CD4-positive, alpha-beta T cell treated with Interleukin-17A for 4 hours (primary cell): ENCODE data around the gene SMTNL1.
"Not testable (repeated sequence)": the region's sequence is repeated elsewhere in the genome, so short reads cannot be mapped to it uniquely, and the experiment has no call there.

Experiments
- DNase-seq: peaks from one replicate; pipeline ENCODE4 v3.0.0-alpha.2; 2020; ENCODE audit warnings: mixed read lengths

The SMTNL1 gene

DNA sequence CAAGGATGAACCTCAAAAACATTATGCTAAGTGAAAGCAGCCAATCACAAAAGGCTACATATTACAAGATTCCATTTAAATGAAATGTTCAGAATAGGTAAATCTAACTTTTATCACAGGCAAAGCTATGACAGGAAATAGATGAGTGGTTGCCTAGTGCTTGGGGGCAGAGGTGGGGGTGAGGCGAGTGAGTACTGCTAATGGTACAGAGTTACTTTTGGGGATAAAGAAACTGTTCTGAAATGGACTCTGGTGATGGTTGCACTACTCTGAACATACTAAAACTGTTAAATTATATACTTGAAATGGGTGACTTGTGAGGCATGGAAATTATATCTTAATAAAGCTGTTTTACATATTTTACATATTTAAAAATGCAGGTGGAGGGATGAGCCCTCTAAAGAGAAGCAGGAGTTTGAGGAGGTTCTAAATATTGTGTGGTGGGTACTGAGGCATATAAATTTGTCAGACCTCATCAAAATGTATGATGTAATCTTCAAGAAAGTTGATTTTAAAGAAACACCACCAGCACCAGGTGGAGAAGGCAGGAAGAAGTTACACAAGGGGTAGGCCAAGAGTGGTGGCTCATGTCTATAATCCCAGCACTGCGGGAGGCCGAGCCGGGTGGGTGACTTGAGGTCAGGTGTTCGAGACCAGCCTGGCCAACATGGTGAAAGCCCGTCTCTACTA is 25.5 kb upstream of the SMTNL1 start:
- DNase-seq, result peak; percentile 14

- DNase-seq, result no peak
Measured at GRCh38 chr11:57512646-57513451, 24.5 kb upstream of the SMTNL1 start.

DNA sequence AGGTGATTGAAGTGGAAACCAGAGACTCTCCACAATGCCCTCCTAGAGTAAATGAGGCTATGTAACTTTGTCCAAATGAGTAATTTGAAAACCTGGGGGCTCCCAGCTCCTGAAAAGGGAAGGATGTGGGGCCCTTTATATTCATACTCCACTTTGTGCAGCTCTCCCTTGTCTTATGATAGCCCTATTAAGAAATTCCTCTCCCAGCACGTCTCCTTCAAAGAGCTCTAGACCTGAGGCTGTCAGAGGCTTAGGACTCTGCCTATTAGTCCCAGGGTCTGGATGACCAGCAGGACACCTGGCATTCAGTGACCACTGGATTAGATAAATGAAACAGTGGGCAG is 24.0 kb upstream of the SMTNL1 start:
- no peak for DNase-seq

- DNase-seq, result peak; percentile 54
Measured at GRCh38 chr11:57513911-57514537, 23.4 kb upstream of the SMTNL1 start.

DNA sequence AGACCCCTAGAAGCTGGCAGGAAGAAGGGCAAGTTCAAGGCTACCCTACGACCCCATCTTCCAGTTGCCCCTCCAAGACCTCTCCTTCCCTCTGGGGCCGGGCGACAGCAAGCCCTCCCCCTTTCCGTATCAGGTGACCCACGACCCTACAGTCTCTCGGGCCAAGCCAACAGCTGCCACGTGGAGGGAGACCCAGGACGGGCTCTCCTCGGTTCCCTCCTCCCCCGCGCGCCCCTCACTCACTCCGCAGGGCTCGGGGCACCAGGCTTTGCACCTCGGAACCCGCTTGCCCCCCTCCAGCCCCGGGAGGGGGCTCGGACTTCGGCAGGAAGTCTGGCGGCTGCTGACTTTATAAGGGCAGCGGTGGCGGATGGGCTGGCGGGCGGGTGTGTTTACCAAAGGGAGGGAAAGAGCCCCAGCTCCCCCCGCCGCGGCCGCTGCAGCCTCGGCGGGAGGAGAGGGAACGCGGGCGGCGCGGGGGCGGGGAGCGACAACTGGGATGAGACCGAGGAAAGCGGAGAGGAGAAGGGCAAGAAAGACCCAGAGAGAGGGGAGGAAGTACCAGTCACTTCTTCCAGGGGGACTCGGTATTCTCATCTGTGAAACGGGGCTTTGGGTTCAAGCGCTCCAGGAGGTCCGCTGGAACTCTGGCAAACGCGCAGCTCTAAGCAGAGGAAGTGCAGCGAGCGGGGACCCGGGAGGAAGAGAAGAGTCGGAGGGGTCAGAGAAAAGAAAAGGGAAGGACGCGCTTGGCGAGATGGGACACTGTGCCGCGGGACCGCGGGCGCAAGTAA is 22.7 kb upstream of the SMTNL1 start:
- peak; percentile 67 for DNase-seq

DNA sequence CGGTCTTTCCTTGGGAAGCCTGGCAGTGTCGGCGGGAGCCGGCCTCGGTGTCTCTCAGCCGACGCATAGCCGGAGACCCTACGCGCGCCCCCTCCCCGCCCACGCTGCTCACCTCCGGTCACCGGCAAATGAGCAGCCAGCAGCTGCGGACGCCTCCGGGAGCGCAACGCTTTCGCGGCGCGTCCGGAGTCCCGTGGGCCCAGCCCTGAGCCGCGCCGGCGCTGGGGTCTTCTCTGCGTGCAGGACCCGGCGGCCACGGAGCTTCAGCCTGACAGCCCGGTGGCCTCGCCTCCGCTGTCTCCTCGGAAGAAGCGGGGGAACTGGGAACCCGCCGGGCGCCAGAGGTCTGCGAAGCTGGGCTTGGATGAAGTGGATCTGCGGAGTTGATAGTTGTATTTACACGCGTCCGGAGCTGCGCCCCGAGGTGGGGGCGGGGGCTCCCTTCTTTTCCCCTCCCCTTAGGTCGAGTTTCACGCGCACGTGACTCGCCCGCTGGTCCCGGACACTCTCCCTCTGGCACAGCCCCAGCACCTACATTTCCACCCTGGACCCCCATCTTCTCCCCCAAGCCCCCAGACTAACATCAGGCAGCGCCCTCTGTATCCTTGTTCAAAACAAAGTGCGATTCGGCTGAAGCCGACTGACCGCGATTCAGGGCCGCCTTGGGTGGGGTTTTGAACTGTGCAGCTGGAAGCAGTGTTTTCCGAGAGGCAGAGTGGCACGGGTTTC is 21.9 kb upstream of the SMTNL1 start, which contains the start of gene SLC43A1:
Gene SLC43A1 (minus strand): TSS at position 371 of the 729 bp plus-strand sequence. CDS start 1,591 bp downstream, outside the sequence.
- peak; percentile 49 for DNase-seq

DNA sequence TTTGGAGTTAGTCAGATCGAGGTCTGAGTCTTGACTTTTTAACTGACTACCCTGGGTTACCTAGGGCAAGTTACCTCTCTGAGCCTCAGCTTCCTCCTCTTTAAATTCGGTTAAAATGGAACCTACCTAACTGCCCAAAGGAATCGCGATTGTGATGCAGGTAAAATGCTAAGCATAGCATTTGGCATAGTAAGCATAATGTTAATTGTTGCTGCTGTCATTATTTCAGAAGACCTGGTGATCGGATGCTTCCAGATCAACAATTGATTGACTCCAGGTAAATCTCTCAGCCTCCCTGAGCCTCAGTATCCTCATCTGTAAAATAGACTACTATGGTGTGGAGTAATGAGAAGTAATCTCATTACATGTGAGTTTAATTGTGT is 21.3 kb upstream of the SMTNL1 start:
- no peak for DNase-seq

- no peak for DNase-seq
Measured at GRCh38 chr11:57521116-57521515, 16.3 kb upstream of the SMTNL1 start.

DNA sequence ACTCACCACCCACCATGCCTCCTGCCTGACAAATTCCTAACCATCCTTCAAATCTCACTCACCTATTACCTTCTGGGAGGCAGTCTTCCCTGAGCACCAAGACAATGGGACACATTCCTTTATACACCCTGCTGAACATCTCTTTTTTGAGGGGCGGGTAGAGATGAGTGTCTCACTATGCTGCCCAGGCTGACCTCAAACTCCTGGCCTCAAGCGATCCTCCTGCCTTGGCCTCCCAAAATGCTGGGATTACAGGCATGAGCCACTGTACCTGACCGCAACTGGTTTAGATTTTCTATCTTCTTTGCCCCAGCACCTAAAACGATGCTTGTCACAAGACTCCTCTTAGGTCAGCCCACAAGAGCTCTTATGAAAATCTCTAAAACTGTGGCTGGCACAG is 14.0 kb upstream of the SMTNL1 start:
- DNase-seq, result no peak

GRCh38 chr11:57527056-57527631 is 10.3 kb upstream of the SMTNL1 start:
- peak; percentile 85 for DNase-seq

DNA sequence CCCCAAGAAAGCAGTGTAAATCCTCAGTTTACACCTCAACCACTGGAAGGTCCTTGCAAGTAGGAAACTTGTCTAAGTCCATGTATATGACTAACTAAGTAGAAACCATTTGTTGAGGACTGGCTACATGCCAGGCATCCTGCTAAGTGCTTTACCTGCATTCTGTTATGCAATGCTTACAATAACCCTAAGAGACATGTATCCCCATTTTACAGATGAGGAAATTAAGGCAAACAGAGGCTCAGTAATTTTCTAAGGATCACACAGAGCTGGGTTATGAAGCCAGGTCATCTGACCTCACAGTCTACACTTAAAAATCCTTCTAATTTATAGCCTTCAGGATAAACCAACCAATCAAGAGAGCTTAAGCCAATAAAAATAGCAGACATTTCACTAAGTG is 8.4 kb upstream of the SMTNL1 start:
- no peak for DNase-seq

- DNase-seq, result no peak
Measured at GRCh38 chr11:57530215-57530595, 7.2 kb upstream of the SMTNL1 start.

DNA sequence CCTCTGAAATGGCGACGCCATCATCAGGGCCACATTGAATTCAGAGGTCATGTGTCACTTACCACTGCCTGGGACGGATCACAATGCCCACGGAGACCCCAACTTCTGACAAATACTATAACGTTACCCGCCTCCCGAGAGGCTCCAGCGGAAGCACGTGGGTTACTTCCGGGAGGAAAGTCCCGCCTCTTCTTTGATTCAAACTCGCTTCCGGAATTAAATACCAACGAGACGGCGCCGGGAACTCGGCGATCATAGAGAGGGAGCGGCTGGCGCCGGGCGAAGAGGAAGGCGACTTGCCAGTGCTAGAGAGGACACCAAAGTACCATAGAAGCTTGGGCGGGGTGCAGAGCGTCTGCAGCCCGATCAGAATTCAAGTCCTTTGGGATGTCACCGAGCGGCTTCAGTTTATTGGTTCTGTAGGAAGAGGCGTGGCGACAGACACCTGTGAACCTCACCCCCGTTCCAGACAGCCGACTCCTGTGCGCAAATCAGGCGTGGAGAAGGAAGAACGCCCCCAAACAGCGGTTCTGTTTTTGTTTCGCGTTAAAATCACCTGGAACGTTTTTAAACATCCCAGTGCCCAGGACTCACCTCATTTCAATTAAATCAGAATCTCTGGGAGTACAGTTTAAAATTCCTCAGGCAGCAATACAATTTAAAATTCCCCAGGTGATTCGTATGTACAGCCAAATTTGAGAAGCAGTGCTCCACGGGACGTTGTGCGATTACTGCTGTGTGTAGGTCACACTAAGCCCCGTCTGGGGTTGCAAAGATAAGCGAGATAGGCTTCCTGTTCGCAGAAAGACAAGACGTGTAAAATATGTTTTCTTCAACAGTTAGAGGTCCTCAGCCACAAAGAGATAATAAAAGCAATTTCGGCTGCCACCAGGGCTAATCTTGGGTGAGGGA is 6.5 kb upstream of the SMTNL1 start, which contains the start of gene TIMM10:
Gene TIMM10 (minus strand): TSS at position 159 of the 912 bp plus-strand sequence. CDS start 565 bp downstream, outside the sequence.
- DNase-seq, result peak; percentile 93

- DNase-seq, result not testable (repeated sequence)
Measured at GRCh38 chr11:57534449-57534848, 2.9 kb upstream of the SMTNL1 start.

- DNase-seq, result no peak
Measured at GRCh38 chr11:57539342-57539741, 1.9 kb downstream of the SMTNL1 start.

- no peak for DNase-seq
Measured at GRCh38 chr11:57541169-57541568, 3.8 kb downstream of the SMTNL1 start.

DNA sequence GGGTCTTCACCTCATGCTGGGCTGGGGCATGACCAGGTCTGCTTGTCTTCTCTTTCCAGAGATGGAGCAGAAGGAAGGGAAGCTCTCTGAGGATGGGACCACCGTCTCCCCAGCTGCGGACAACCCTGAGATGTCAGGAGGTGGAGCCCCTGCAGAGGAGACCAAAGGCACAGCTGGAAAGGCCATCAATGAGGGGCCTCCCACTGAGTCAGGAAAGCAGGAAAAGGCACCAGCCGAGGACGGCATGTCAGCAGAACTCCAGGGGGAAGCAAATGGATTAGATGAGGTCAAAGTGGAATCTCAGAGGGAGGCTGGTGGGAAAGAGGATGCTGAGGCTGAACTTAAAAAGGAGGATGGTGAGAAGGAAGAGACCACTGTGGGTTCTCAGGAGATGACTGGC is 5.2 kb downstream of the SMTNL1 start:
- no peak for DNase-seq

DNA sequence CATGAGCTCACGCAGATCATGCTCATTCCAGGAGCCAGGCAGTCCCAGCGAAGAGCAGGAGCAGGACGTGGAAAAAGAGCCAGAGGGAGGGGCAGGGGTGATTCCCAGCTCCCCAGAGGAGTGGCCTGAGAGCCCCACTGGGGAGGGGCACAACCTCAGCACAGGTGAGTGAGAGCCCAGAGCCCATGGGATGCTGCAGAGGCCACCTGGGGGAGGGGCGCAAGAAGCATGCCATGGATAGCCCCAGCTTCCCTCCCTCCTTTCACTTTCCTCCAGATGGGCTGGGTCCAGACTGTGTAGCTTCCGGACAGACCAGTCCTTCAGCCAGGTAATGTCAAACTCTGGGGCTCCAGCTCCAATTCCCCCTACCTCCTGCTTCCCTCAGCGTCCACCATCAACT is 6.2 kb downstream of the SMTNL1 start:
- DNase-seq, result no peak

- DNase-seq, result no peak
Measured at GRCh38 chr11:57544566-57544965, 7.2 kb downstream of the SMTNL1 start.

DNA sequence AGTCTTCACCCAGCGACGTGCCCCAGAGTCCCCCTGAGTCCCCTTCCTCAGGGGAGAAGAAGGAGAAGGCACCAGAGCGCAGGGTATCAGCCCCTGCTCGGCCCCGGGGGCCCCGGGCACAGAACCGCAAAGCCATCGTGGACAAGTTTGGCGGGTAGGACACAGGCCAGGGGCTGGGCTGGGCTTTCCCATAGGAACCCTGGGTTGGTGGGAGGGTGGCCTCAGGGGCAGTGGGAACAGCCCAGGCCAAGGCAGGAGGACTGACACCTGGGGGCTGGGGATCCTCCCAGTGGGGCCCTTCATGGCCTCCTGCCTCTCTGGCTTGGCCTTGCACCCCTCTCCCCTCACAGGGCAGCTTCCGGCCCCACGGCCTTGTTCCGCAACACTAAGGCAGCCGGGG is 8.5 kb downstream of the SMTNL1 start:
- no peak for DNase-seq

- no peak for DNase-seq
Measured at GRCh38 chr11:57546451-57546850, 9.1 kb downstream of the SMTNL1 start.
